ENCODE results near the gene KIF2C. TPM values are rescaled to one million over a fixed set of nuclear protein-coding genes. Genes with fewer than 3 reads are reported as not detected.

The KIF2C gene
- total and polyA plus RNA-seq, 9 of the 15 experiments (the other 6 are each of a cell fraction or from before 2014, with no cell fraction given): 84.9 to 226 (median 169) TPM

DNA sequence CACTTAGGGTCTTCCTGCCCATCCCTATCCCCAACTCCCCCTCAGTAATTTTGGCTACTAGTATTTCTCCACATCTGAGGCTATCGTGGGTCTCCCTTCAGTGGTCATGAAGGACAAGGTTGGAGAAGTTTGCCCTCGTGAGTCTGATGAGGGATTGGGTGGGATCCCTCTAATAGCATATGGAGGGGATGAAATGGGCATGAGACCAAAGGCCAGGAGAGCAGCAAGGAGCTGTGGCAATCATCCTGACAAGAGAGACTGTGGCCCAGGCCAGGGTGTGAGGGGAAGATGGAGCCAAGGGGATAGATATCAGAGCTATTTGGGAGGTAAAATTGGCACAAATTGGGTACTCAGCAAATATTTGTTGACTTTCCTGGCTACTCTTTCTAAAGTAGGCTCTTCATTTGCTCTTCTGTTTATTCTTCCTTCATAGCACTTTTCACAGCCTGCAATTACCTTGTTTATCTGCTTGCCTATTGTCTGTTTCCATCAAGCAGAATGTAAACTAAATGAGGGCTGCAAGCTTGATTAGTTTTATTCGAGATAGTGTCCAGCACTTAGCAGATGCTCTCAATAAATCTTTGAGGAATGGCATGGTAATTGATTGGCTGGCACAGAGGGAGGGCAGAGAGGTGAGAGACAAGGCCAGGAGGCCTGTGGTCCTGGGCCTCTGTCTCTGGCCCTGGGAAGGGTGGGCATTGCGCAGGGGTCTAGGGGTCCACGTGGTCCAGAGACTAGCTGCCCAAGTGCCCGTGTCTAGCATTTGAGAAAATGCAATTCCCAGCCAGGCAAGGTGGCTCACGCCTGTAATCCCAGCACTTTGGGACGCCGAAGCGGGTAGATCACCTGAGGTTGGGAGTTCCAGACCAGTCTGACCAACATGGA, 59.1 kb downstream of the KIF2C start:
- FAIRE-seq (peak; percentile 72), ATAC-seq (no peak), DNase-seq (ENCODE audit: extremely low read depth in 1 of 4, low spot score in 3 of 4) (no peak)
- Histone ChIP-seq H3K4me2 (ENCODE audit: insufficient read depth, low read length) (no peak overlapping the region; the same call in 1 of the 2 replicates), H3K9ac (ENCODE audit: insufficient read depth in 1 of 2, low read depth in 2 of 2, low read length in 2 of 2) (peak overlapping the region; percentile 31 to 88; a peak in 3 of 4 replicates), H3K9me1 (ENCODE audit: control insufficient read depth, insufficient read depth, low read length) (peaks cover 5% of the 10 kb centered on the region), H4K20me1 (replicated peaks; ENCODE audit: control insufficient read depth, insufficient read depth, low read length) (no peaks in the 10 kb centered on the region), H2AFZ (ENCODE audit: low read depth, low read length) (peak overlapping the region; percentile 72), H3K36me3 (ENCODE audit: control insufficient read depth, insufficient read depth, low read length) (peaks cover 20% of the 10 kb centered on the region), H3K79me2 (ENCODE audit: control insufficient read depth, insufficient read depth, low read length) (peaks cover 20% of the 10 kb centered on the region), H3K4me3 (no peak overlapping the region), H3K4me1 (replicated peaks in 1 of 2; ENCODE audit: control insufficient read depth in 2 of 2, insufficient read depth in 2 of 2, low read length in 2 of 2) (peaks cover 23 to 51% of the 10 kb centered on the region in 2 experiments), H3K9me3 (replicated peaks; ENCODE audit: control insufficient read depth, insufficient read depth, low read depth, low read length) (no peaks in the 10 kb centered on the region), H3K27me3 (ENCODE audit: control insufficient read depth in 2 of 2, insufficient read depth in 2 of 2, low read length in 2 of 2) (no peaks in the 10 kb centered on the region; a peak in 1 of 5 replicates), H3K27ac (ENCODE audit: extremely low read depth, low read depth, low read length) (0 out of 3 replicates have a peak overlapping the region, but pooled peaks have one; percentile 32)
- 75% methylated on average over 10 of the region's 10 CpGs for WGBS (ENCODE audit: insufficient coverage, low coverage, missing lambda C conversion rate)
- intact Hi-C loops (cut with micrococcal nuclease) (no loop called here), in situ Hi-C loops (cut with MboI) (loop anchor here (10.0 kb wide), 1 partner anchor 506 kb away; no protein-coding TSS in a partner anchor)
- CTCF ChIA-PET (ENCODE audit: low intra/inter-chr PET ratio): no interaction called here
- POLR2A ChIA-PET: interaction anchor here (0.9 to 16.9 kb wide), 9 partner anchors 9 to 770 kb away, joined by 3 to 594 read pairs (median 5); partner anchors contain the start of genes BTBD19 and UROD
- no TSS peak for BruUV-seq (replicated peaks)
- 0 out of 2 replicates have a peak, but pooled peaks have one; percentile 16 for TF ChIP-seq SP1 (CRISPR knock-in tag; IDR thresholded peaks at IDR 0.05)
- TF ChIP-seq, protein P1, sequence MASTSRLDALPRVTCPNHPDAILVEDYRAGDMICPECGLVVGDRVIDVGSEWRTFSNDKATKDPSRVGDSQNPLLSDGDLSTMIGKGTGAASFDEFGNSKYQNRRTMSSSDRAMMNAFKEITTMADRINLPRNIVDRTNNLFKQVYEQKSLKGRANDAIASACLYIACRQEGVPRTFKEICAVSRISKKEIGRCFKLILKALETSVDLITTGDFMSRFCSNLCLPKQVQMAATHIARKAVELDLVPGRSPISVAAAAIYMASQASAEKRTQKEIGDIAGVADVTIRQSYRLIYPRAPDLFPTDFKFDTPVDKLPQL (IDR thresholded peaks at IDR 0.05; ENCODE audit: extremely low read depth, insufficient read length): no peak
- peak; percentile 21 for TF ChIP-seq MAFG (tag; conservative IDR thresholded peaks at IDR 0.05)
- TF ChIP-seq ELF4 (CRISPR knock-in tag; IDR thresholded peaks at IDR 0.05): no peak
- TF ChIP-seq, protein P2, sequence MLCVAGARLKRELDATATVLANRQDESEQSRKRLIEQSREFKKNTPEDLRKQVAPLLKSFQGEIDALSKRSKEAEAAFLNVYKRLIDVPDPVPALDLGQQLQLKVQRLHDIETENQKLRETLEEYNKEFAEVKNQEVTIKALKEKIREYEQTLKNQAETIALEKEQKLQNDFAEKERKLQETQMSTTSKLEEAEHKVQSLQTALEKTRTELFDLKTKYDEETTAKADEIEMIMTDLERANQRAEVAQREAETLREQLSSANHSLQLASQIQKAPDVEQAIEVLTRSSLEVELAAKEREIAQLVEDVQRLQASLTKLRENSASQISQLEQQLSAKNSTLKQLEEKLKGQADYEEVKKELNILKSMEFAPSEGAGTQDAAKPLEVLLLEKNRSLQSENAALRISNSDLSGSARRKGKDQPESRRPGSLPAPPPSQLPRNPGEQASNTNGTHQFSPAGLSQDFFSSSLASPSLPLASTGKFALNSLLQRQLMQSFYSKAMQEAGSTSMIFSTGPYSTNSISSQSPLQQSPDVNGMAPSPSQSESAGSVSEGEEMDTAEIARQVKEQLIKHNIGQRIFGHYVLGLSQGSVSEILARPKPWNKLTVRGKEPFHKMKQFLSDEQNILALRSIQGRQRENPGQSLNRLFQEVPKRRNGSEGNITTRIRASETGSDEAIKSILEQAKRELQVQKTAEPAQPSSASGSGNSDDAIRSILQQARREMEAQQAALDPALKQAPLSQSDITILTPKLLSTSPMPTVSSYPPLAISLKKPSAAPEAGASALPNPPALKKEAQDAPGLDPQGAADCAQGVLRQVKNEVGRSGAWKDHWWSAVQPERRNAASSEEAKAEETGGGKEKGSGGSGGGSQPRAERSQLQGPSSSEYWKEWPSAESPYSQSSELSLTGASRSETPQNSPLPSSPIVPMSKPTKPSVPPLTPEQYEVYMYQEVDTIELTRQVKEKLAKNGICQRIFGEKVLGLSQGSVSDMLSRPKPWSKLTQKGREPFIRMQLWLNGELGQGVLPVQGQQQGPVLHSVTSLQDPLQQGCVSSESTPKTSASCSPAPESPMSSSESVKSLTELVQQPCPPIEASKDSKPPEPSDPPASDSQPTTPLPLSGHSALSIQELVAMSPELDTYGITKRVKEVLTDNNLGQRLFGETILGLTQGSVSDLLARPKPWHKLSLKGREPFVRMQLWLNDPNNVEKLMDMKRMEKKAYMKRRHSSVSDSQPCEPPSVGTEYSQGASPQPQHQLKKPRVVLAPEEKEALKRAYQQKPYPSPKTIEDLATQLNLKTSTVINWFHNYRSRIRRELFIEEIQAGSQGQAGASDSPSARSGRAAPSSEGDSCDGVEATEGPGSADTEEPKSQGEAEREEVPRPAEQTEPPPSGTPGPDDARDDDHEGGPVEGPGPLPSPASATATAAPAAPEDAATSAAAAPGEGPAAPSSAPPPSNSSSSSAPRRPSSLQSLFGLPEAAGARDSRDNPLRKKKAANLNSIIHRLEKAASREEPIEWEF (CRISPR knock-in tag; IDR thresholded peaks at IDR 0.05): 0 out of 2 replicates have a peak, but pooled peaks have one; percentile 27
- 0 out of 2 replicates have a peak, but pooled peaks have one; percentile 3 for TF ChIP-seq KAT7 (CRISPR knock-in tag; IDR thresholded peaks at IDR 0.05; ENCODE audit: borderline replicate concordance)
- TF ChIP-seq, protein P3, sequence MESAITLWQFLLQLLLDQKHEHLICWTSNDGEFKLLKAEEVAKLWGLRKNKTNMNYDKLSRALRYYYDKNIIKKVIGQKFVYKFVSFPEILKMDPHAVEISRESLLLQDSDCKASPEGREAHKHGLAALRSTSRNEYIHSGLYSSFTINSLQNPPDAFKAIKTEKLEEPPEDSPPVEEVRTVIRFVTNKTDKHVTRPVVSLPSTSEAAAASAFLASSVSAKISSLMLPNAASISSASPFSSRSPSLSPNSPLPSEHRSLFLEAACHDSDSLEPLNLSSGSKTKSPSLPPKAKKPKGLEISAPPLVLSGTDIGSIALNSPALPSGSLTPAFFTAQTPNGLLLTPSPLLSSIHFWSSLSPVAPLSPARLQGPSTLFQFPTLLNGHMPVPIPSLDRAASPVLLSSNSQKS (CRISPR knock-in tag; IDR thresholded peaks at IDR 0.05): no peak
- peak; percentile 85 for TF ChIP-seq ZNF316 (IDR thresholded peaks at IDR 0.05)
- peak; percentile 67 for TF ChIP-seq C11orf30 (IDR thresholded peaks at IDR 0.05; ENCODE audit: low read depth)
- TF ChIP-seq, protein P4, sequence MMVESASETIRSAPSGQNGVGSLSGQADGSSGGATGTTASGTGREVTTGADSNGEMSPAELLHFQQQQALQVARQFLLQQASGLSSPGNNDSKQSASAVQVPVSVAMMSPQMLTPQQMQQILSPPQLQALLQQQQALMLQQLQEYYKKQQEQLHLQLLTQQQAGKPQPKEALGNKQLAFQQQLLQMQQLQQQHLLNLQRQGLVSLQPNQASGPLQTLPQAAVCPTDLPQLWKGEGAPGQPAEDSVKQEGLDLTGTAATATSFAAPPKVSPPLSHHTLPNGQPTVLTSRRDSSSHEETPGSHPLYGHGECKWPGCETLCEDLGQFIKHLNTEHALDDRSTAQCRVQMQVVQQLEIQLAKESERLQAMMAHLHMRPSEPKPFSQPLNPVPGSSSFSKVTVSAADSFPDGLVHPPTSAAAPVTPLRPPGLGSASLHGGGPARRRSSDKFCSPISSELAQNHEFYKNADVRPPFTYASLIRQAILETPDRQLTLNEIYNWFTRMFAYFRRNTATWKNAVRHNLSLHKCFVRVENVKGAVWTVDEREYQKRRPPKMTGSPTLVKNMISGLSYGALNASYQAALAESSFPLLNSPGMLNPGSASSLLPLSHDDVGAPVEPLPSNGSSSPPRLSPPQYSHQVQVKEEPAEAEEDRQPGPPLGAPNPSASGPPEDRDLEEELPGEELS (CRISPR knock-in tag; IDR thresholded peaks at IDR 0.05; ENCODE audit: borderline replicate concordance): no peak
- no peak for TF ChIP-seq ZNF699 (CRISPR knock-in tag; IDR thresholded peaks at IDR 0.05; ENCODE audit: insufficient replicate concordance)

All from K562 (cell line).